GM20000 (cell line): ENCODE data around the gene IQGAP2.

Source experiments
- DNase-seq: peaks from one replicate; pipeline ENCODE4 v3.0.0; 2012; ENCODE audit warnings: low spot score
- CTCF ChIP-seq: IDR thresholded peaks from 2 replicates; pipeline ENCODE4 v1.5.1; 2012; ENCODE audit warnings: mild to moderate bottlenecking, control low read depth; ENCODE audit errors: extremely low read depth, missing control alignments

IQGAP2 gene

GRCh38 chr5:76670508-76670907 is 267.4 kb downstream of the IQGAP2 start:
- no peak for DNase-seq
- TF ChIP-seq CTCF = no peak

GRCh38 chr5:76672242-76672641 is 269.2 kb downstream of the IQGAP2 start:
- no peak for DNase-seq

GRCh38 chr5:76673125-76673524 is 270.0 kb downstream of the IQGAP2 start:
- TF ChIP-seq CTCF = no peak
- no peak for DNase-seq

More at GRCh38 chr5:76672242-76672641, 269.2 kb downstream of the IQGAP2 start:
- no peak for TF ChIP-seq CTCF

GRCh38 chr5:76674330-76675066 is 271.4 kb downstream of the IQGAP2 start:
- TF ChIP-seq CTCF = no peak
- no peak for DNase-seq

GRCh38 chr5:76675364-76675763 is 272.3 kb downstream of the IQGAP2 start:
- no peak for TF ChIP-seq CTCF
- DNase-seq = no peak

GRCh38 chr5:76677849-76678472 is 274.9 kb downstream of the IQGAP2 start:
- no peak for DNase-seq

More at GRCh38 chr5:76677849-76678472, 274.9 kb downstream of the IQGAP2 start:
- no peak for TF ChIP-seq CTCF
